Measurements from ENCODE around the gene RPL35. TPM values are rescaled to one million over a fixed set of nuclear protein-coding genes. Genes with fewer than 3 reads are reported as not detected.
A peak's percentile ranks its signal among the peaks of the same experiment; 100 is the strongest.

RPL35 gene
- total RNA-seq, 1 donor from 2014 or later, result 752 TPM

DNA sequence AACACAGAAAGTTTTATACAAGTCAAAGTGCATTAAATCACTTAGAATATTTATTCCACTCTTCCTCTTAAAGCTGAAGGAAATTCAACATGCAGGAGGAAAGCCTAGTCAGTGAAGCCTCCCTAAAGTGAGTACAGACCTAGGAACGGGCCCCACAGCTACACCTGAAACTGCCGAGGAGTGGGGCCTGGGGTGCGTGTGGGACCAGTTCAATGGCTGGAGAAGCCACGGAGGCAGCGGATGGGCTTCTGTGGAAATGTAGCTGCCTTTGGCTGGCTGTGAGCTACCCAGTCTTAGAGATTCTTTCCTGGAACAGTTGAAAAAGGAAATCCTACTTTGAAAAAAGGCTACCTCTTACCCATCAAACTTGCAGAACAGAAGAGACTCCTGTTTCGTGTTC is 16.8 kb upstream of the RPL35 start:
- DNase-seq (ENCODE audit: missing footprints), result no peak
- ATAC-seq, result no peak
- intact Hi-C loops (cut with DNase I), result no loop called here

- DNase-seq (ENCODE audit: missing footprints) (no peak), ATAC-seq (no peak)
- intact Hi-C loops (cut with DNase I), result no loop called here
Measured at GRCh38 chr9:124878021-124878420, 16.3 kb upstream of the RPL35 start.

DNA sequence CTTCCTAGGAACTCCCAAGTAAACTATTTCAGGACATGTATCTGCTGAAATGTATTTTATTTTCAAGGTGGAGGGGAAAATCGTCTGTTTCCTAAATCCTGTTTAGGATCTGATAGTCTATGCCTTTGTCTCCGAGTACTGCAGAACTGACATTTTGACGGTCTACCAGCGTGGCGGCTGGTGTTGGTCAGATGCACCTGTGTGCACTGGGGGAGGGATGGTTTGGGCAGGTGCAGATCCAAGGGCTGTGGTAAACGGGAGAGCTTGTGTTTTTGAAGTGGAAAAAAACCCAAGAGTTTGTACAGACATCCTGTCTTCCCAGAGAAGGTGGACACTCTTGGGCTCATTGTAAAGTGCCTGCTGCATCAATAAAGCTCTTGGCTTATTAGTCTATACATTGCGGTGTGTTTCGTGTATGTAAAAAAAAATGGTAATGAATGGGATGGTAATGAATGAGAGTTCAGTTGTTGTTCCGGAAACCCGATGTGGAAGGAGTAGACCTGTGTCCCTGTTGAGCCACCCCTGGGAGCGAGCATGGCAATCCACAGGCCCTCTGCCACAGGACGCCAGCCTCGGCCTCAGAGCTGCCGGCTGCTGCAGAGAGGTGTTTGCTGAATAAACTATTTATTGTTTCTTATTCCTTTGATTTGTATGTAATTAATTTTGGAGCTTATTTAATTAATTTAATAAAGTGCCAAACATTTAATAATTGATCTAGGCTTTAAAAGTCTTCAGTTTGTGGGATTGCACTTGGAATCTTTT is 15.4 kb upstream of the RPL35 start:
- no peak for DNase-seq (ENCODE audit: missing footprints)
- intact Hi-C loops (cut with DNase I), result no loop called here
- ATAC-seq, result no peak

DNA sequence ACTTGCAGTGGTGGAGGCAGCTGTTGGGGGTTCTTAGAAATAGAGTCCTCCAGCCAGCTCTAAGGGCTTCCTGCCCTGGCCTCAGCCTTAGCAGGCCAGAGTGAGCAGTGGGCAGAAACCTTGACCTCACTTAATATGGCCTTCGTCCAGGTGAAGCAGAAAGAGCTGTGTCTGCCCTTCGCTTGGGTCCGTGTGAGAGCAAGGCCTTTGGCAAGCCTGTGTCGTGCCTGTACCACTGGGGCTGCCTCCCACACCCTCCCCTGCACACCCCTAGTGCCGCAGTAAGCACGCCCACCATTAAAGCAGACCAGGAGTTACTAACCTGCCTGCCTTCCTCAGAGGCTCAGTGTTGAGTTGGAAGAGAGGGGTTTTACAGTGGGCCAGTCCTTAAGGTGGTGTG is 13.7 kb upstream of the RPL35 start:
- DNase-seq (ENCODE audit: missing footprints), result peak; percentile 3
- ATAC-seq, result no peak
- intact Hi-C loops (cut with DNase I), result no loop called here

GRCh38 chr9:124873664-124874063 is 11.9 kb upstream of the RPL35 start:
- intact Hi-C loops (cut with DNase I), result loop anchor here (5.0 kb wide), 2 partner anchors 69 to 274 kb away; partner anchors contain the start of gene GOLGA1
- ATAC-seq (no peak), DNase-seq (ENCODE audit: missing footprints) (no peak)

GRCh38 chr9:124871156-124871561 is 9.4 kb upstream of the RPL35 start:
- intact Hi-C loops (cut with DNase I), result loop anchor here (5.0 kb wide), 2 partner anchors 71 to 276 kb away; partner anchors contain the start of gene GOLGA1
- ATAC-seq, result no peak
- DNase-seq (ENCODE audit: missing footprints), result no peak

DNA sequence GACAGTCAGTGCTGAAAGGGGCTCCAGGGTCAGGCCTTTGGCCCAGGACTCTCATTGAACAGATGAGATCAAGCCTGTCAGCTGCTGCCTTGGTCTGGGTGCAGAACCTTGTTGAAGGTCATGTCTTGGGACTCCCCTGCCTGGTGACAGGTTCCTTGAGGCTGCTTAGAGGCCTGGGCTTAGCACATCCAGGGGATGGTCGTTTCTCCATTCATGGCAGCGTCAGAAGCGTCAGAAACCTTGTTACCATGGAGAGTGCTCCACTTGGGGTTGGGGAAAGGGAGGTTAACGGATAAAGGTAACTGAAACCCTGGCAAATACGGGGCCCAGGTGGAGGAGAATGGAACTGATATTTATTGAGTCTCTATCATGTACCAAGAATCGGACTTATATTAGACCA is 9.0 kb upstream of the RPL35 start:
- no peak for DNase-seq (ENCODE audit: missing footprints)
- ATAC-seq, result no peak
- intact Hi-C loops (cut with DNase I), result loop anchor here (5.0 kb wide), 2 partner anchors 72 to 277 kb away; partner anchors contain the start of gene GOLGA1

- intact Hi-C loops (cut with DNase I), result loop anchor here (5.0 to 10.0 kb wide), 3 partner anchors 72 to 505 kb away; partner anchors contain the start of gene GOLGA1
- DNase-seq (ENCODE audit: missing footprints) (no peak), ATAC-seq (no peak)
Measured at GRCh38 chr9:124869986-124870560, 8.3 kb upstream of the RPL35 start.

GRCh38 chr9:124869466-124869985 is 7.8 kb upstream of the RPL35 start:
- no peak for DNase-seq (ENCODE audit: missing footprints)

GRCh38 chr9:124868511-124869465 is 7.0 kb upstream of the RPL35 start:
- intact Hi-C loops (cut with DNase I), result loop anchor here (10.0 kb wide), 1 partner anchor 506 kb away; no protein-coding TSS in a partner anchor
- DNase-seq (ENCODE audit: missing footprints) (peak; percentile 92), ATAC-seq (peak; percentile 93)

More at GRCh38 chr9:124869466-124869985, 7.8 kb upstream of the RPL35 start:
- ATAC-seq, result peak; percentile 11
- intact Hi-C loops (cut with DNase I), result loop anchor here (10.0 kb wide), 1 partner anchor 505 kb away; no protein-coding TSS in a partner anchor

DNA sequence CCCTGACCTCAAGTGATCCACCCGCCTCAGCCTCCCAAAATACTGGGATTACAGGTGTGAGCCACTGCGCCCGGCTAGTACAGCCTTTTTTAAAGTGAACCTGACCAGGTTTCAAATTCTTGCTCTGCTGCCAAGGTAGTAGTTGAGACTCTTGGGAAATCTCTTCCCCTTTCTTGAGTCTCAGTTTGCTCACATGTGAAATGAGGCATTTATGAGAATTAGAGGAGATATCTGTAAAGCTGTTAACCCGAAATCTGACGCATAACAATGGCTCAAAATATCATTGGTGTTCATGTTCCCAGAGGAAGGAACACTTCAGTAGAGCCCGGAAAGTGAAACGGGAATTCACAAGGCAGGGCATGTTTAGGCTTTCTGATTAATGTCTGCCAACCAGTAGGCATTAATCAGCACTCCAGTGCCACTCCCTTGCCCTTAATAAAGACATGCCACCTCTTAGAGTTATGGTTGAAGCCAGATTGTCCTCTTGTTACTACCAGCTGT is 1.7 kb upstream of the RPL35 start:
- ATAC-seq (peak; percentile 21), DNase-seq (ENCODE audit: missing footprints) (no peak)
- intact Hi-C loops (cut with DNase I), result loop anchor here (10.0 kb wide), 1 partner anchor 511 kb away; no protein-coding TSS in a partner anchor

GRCh38 chr9:124860582-124861341 is 995 bp downstream of the RPL35 start:
- intact Hi-C loops (cut with DNase I), result loop anchor here (10.0 kb wide), 1 partner anchor 514 kb away; no protein-coding TSS in a partner anchor
- ATAC-seq (no peak), DNase-seq (ENCODE audit: missing footprints) (no peak)

DNA sequence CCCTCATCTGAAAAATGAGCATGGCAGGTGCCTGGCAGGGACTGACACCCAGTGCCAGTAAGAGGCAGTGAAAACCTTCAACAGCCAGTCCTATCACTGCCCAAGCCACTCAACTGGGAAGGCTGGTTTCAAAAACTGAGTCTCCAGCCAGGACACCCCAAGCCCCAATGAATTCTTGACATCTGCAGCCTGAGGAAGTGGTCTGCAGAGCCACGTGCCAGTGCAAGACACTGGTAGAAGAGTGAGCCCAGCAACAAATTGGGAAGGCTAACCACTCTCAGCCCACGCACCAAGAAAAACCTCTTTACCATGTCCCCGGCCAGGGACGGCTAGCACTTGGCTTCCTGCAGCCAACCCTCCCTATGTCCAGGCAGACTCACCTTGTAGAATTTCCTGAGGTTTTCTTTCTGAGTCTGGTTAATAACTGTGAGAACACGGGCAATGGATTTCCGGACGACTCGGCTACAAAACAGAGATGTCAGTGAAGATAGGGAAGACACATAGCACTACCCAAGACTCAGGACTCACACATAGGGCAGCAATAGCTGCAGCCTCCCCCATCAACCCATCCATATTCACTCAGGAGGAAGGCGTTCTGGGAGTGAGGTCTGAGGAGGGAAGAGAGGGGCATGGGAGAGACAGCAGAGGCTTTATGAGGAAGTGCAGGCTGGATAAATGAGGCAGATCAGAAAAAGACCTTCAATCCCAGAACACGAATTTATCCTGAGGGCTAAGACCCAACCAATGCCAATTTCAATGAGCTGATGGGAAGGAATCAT is 1.8 kb downstream of the RPL35 start:
- no peak for DNase-seq (ENCODE audit: missing footprints)
- ATAC-seq, result no peak
- intact Hi-C loops (cut with DNase I), result loop anchor here (10.0 kb wide), 1 partner anchor 515 kb away; no protein-coding TSS in a partner anchor

- DNase-seq (ENCODE audit: missing footprints) (no peak), ATAC-seq (no peak)
- intact Hi-C loops (cut with DNase I), result no loop called here
Measured at GRCh38 chr9:124858330-124859046, 3.3 kb downstream of the RPL35 start.

DNA sequence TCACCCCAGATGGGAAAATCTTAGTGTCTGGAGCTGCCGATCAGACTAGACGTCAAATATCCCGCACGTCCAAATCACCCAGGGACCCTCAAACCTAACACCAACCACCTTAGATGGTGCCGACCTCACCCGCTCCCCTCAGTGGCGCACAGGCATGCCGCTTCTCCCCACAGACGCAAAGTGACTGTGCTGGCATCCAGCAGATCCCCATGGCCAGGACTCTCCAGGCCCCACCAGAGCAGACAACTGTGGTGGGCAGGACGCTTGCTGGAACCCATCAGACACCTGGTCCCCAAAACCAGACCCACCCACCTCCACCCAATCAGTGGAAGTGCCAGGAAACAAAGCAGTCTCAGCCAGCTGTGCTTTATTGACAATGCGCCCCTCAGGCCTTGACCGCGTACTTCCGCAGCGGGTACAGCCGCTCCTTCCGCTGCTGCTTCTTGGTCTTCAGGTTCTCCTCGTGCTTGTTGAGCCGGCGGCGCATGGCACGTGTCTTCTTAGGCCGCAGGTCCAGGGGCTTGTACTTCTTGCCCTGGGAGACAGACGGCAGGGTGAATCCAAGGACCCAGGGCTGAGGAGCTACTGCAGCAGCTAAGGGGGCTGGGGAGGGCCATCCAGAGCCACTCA is 4.1 kb downstream of the RPL35 start:
- intact Hi-C loops (cut with DNase I), result no loop called here
- DNase-seq (ENCODE audit: missing footprints) (no peak), ATAC-seq (no peak)

Data from Right ventricle myocardium inferior (tissue), 1 donor.